GM19395 (cell line): ENCODE data around the gene PM20D2.
"Not testable (repeated sequence)": the region's sequence is repeated elsewhere in the genome, so short reads cannot be mapped to it uniquely, and the experiment has no call there.

Experiments
- ATAC-seq: cut with Tn5 transposase; IDR thresholded peaks from one replicate; pipeline ENCODE4 v1.9.1; 2021; ENCODE audit warnings: mild to moderate bottlenecking, moderate library complexity; ENCODE audit not compliant: unreplicated experiment

Gene PM20D2, protein sequence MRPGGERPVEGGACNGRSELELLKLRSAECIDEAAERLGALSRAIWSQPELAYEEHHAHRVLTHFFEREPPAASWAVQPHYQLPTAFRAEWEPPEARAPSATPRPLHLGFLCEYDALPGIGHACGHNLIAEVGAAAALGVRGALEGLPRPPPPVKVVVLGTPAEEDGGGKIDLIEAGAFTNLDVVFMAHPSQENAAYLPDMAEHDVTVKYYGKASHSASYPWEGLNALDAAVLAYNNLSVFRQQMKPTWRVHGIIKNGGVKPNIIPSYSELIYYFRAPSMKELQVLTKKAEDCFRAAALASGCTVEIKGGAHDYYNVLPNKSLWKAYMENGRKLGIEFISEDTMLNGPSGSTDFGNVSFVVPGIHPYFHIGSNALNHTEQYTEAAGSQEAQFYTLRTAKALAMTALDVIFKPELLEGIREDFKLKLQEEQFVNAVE

DNA sequence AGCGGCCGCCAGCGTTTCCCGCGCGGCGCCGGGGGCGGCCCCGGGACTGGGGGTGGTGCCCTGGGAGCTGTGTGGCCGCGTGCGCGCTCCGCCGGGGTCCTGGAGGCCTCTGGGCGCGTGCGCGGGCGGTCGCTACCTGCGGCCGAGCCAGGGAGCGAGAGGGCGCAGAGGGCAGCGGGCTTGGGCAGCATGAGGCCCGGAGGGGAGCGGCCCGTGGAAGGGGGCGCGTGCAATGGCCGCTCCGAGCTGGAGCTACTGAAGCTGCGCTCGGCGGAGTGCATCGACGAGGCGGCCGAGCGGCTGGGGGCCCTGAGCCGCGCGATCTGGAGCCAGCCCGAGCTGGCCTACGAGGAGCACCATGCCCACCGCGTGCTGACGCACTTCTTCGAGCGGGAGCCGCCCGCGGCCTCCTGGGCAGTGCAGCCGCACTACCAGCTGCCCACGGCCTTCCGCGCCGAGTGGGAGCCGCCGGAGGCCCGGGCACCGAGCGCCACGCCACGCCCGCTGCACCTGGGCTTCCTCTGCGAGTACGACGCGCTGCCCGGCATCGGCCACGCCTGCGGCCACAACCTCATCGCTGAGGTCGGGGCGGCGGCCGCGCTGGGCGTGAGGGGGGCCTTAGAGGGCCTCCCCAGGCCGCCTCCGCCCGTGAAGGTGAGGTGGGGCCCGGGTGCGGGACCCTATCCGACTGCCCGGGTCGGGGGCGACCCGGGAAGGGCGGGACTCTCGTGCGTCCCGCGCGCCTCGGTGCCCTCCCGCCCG lies at the start of gene PM20D2:
PM20D2 (plus strand) TSS at position 100 of the 762 bp plus-strand sequence; CDS start at position 190, 90 bp downstream.
- ATAC-seq, result peak; percentile 73

DNA sequence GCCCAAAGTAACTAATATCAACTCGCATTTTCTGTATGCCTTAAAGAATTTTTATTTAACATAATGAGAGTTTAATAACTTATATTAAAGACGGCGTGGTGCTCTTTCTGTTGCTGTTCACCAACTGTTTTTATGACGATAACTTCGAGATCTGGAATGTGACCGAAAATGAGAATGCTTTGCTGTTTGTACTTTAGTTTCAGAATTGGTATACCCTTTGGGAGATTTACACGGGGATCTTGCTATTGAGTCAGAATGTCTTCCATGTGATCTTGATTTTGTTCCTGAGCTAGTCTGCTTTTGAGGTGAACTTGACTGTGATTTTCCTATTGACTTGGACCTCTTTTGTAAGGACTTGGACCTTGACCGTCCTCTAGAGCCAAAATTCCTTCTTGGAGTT lies 47.4 kb upstream of the PM20D2 start:
- no peak for ATAC-seq

DNA sequence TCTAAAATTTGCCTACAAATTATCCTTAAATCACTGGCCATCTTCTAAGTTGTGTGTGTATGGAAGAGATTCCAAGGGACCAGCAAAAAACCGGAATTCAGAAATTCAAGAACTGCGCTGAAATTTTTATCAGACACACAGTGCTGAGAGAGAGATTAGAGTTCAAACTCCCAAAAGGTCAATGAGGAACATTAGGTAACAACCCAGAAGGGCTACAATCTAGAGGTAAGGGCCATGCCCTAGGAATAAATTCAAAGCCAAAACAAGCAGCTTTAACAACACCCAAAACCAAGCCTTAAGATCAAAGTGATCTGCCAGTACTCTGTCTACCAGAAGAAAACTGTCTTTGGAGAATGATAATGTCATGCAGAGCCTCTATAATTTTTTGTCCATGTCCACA lies 45.7 kb upstream of the PM20D2 start:
- no peak for ATAC-seq

DNA sequence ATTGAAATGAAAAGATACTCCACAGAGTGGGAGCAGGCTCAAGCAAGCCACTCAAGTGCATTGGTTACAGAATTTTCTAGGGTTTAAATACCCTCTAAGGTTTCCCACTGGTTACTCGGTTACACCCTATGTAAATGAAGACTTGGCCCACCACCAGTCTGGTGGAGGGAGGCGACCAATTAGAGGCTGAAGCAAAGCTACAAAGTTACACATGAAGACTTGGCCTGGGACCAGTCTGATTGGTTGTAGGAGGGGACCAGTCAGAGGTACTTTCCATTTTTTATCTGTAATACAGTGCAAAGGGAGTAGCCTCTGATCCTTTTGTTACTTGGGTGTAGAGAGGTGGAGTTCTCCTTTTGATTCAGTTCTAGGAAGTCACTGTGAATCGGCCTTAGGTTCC lies 35.6 kb upstream of the PM20D2 start:
- no peak for ATAC-seq

DNA sequence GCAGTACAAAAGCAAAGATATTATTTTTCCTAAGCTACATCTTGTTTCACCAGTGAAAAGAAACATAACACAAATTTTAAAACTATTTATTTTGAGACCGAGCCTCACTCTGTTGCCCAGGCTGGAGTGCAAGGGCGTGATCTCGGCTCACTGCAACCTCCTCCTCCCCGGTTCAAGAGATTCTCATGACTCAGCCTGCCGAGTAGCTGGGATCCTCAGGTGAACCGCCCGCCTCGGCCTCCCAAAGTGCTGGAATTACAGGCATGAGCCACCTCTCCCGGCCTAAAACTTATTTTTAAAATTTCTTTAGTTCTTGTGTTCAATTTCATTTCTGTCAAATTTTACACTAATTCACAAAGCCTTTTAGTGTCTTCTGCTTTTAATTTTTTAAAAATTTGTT lies 33.9 kb upstream of the PM20D2 start:
- no peak for ATAC-seq

DNA sequence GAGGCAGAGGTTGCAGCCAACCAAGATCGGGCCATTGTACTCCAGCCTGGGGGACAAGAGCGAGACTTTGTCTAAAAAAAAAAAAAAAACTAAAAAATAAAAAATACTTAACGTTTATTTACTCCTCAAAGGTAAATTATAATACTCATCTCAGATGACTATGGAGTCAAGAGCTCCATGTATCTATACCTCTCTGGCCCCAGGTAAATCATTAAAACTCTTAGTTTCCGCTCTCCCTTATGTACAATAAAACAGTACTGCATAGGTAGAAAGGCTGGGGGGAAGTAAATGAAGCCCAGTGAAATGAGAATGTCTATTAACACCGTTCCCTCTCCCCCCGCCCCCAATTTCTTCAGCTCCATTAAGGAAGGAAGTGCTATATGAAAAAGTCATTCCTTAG lies 29.2 kb upstream of the PM20D2 start:
- no peak for ATAC-seq

DNA sequence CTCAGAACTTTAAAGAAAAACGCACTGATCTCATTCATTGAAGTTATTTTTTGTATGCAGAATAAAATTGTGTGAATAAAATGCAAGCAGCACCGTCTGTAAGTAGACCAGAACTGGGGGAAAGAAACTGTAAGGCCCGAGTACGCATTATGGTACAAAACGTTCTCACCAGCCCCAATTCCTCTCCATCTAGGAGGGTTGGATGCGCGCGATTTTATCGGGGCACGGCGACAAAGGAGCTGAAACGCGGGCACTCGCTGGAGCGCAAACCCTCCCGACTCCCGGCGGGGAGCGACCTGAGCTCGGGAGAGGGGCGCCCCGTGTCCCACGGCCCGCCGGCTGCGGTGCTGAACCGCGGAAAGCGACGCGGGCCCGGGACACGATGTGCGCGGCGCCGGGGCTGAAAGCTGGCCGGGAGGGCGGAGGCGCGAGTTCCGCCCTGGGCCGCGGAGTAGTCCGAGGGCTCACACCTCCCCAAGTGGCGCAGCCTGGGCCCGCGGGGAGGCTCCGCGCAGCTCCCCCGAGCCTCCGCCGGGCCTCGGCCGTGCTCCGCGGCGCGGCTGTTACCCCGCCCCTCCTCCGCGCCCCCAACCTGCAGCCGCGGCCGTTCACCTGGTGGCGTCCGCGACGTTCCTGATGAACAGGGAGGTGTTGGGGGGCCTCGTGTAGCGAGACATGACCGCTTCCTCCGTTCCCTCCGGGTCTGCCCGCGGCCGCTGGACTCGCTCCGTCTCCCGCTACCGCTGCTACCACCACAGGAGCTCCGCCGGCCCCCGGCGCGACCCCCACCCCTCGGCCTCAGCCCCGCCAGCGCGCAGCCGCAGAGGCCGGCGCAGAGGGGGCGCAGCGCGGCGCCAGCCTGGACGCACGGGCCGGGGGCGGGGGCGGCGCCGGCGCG lies 28.4 kb upstream of the PM20D2 start, which contains the start of gene SRSF12:
SRSF12 (minus strand) TSS at position 861 of the 898 bp plus-strand sequence; CDS start at position 677, 184 bp downstream.
- peak; percentile 76 for ATAC-seq

DNA sequence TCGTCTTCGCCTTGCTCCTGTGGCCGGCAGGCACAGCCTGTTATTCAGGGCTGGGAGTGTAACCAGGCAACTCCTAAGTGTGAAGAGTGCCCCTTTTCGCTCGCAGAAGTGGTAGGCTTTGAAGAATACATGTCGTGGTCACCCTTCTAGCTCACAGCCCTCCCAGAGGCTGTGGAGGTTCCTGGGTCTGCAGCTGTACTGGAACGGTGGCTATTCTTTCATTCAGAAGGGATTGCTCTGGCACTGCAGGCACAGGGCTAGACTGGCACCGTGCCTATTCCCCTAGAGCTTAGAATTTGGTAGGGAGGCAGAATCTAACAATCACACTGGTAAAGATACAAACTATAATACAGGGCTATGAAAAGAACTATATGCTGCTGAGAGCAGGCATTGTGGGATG lies 26.9 kb upstream of the PM20D2 start:
- no peak for ATAC-seq

DNA sequence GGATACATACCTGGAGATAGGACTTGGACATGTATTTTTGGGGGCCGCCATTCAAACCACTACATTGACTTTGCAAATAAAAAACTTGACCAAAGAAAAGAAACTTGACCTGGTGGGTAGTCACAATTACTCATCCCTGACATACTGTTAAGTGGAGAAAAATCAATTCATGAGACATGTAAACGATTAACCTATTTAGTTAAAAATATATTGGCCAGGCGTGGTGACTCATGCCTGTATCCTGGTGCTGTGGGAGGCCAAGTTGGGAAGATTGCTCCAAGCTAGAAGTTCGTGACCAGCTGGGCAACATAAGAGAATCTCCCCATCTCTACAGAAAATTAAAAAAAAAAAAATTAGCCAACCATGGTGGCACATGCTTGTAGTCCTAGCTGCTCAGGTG lies 25.5 kb upstream of the PM20D2 start:
- ATAC-seq, result no peak

DNA sequence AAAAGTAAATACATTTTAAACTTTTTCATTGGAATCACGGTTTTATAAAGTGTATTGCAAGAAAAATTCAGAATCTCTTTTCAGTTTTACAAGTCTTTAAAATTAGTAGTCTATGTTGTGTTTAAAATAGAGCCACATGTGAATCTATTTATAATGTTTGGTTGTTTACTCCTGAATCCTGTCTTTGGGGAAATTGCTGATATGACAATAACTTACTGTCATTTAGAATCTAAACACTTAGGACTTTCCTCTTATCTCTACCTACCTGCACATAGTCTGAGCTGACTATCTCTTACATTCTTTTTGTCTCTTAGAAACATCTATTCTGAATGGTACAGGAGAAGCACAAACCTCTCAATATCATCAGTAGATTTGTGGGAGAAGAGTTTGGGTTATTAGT lies 23.9 kb upstream of the PM20D2 start:
- ATAC-seq, result no peak

DNA sequence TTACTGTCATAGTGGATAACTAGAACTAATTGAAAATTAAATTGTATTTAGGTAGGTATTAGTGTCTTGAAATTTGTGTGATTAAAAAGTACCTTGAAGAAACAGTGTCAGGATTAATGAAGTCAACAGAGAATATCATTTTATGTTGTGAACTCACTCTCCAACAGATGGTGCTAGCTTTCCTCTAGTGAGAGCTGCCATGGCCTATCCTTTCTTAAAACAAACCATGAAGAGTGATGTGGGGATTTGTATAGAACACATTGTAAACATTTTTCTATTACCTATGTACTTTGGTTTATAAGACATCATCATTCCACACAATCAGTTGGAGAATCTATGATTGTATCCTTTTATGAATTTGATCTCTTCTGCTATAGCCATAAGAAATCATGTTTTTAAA lies 23.2 kb upstream of the PM20D2 start:
- peak; percentile 56 for ATAC-seq

DNA sequence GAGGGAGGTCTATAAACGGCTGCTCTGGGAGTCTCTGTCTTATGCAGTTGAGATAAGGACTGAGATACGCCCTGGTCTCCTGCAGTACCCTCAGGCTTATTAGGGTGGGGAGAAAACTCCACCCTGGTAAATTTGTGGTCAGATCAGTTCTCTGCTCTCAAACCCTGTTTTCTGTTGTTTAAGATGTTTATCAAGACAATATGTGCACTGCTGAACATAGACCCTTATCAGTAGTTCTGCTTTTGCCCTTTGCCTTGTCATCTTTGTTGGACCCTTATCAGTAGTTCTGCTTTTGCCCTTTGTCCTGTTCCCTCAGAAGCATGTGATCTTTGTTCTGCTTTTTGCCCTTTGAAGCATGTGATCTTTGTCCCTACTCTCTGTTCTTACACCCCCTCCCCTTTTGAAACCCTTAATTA lies 17.6 kb upstream of the PM20D2 start:
- not testable (repeated sequence) for ATAC-seq

DNA sequence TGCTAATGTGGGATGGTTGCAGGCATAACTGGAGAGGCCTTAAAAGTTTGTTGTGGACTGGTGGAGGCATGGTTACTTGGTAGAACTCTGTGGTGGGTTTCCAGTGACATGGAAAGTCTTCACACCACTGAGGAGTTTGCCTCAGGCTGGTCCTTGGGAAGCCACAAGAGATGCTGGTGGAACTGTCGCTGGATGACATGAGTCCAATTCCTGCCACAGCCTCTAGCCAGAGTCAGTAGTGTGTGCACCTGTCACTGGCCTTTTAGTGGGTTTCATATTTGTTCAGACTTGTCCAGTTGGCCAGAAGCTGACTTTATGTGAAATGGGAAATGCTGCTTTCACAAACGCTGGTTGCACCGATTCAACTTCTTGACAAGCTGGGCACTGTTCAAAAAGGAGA lies 14.3 kb upstream of the PM20D2 start:
- no peak for ATAC-seq

DNA sequence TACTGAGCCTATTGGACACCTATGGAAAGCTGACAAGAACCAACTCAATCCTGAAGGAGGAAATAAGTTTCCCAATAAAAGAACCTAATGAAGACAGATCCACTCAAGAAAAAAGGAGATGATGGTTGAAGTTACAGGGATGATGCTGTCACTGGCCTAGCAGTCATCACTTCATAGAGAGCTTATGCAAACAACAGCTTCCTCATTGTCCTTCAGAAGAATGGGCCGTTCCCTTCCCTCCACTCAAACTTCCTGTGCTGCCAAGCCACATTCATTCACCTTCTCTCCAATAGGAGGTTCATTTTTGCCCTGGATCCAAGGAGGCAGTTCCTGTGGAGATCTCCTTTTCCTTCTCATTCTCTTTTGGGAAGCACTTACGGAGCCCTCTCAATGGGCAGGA lies 13.8 kb upstream of the PM20D2 start:
- ATAC-seq, result no peak

DNA sequence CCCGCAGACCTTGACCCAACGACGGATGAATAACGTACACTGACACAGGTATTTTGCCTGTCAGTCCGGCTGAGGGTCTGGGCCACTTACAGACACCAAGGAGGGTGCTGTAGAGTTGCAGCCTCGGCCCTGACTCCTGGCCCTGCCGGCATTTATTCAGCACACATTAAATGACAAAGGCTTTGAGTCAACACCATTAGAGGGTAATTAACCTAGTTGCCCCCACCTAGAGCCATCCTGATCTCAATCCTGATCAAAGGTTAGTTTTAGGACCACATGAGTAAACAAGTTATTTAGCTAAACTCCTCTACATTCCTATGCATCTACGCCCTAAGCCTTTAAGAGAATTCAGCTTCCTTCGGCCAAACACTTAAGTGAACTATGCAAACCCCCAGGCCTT lies 11.9 kb upstream of the PM20D2 start:
- no peak for ATAC-seq

DNA sequence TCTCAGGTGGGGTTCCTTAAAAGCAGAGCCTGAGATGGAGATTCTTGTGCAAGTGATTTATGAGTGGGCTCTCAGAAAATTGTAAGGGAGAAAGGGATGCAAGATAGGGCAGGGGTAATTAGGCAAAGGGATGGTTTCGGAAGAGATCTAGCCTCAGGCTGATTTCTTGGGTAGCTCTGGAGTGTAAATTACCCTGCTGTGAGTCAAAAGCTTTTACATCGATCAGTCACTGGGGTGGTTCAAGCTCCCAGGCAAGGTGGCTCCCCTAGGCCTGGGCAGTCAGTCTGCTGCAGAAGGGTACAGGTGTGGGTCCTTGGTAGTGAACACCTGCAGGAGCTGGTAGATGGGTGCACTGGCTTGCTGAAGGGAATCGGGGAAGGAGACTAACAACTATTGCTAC lies 11.1 kb upstream of the PM20D2 start:
- ATAC-seq, result no peak

DNA sequence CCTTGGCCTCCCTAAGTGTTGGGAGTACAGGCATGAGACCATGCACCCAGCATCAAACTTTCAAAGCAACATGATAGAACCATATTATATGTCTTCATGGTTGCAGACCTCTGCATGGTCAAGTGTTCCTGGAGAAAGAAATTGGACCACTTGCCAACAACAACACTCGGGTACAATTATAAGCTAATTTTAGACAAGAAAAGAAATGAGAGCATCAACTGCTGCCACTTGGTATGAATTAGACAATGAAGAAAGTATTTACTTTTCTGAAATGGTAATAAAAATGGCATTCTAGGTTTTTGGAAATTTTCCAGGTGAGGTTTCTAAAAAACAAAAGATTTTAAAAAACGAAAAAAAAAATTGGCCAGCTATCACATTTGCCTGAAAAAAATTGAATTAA lies 7.7 kb upstream of the PM20D2 start:
- ATAC-seq, result no peak

DNA sequence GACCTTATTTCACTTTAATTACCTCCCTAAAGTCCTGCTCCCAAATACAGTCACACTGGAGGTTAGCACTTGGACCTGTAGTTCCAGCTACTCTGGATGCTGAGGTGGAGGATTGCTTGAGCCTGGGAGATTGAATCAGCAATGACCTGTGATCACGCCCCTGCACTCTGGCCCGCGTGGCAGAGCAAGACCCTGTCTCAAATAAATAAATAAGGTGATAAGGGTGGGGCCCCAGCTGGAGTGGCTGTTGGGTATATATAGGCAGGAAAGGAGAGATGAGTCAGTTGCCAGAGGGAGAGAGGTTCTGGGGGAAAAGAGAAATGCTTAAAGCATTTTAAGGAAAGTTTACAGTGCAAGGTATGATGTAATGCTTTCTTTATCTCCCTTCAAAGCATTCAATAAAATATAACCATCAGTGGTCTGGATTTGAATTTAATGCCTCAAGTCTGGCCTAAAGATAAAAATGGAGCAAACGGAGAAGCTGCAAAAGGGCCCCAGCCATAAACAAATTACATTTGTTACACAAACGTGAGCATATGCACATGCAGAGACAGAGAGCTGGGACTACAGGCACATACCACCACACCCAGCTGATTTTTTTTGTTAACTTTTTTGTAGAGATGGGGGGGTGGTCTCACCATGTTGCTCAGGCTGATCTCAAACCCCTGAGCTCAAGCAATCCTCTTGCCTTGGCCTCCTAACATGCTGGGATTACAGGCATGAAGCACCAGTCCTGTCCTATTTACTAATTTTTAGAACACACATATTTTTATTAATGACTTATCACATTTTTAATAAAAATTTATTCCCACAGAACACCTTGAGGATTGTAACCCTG lies 6.1 kb upstream of the PM20D2 start:
- ATAC-seq, result no peak

DNA sequence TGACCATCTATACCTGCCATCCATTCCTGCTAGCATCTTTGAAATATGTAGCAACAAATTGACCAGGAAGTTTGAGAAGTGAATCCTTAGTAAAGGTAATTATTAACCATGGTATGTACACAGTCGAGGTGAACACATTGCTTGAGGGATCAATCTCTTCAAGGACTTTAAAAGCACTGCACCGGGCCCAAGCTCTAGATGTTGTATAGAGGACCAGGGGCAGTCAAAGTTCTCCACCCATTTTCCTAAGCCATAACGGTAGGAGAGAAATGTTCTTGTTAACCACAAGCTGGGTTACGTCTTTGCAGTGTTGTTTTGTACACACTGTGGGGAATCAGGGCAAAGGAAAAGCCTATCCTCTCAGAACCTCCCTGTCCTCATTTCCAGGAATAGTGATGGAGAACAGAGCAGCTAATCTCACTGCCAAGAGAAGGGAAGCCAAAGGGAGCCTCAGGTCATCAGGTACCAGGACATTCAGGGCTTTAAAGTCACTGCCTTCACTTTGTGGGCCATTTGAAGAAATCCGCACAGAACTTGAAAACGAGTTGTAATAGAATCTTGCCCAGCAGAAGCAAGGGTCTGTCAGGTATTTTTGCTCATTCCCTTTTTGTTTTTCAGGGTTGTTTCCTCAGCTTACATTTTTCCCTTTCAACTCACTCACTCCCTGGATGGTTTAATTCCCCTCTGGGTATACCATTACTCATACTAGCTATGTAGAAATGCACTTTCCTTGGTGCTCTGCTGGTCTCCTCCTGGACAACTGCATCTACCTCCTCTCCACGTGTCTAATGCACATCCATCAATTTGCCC lies 5.3 kb upstream of the PM20D2 start:
- ATAC-seq, result no peak
